LNCAP (cell line): ENCODE measurements around the gene SCN2B.

Experiments used
- TF ChIP-seq, protein P1 (sequence below): fragments of 450-650 bp; IDR thresholded peaks from 2 replicates; pipeline ENCODE4 v1.5.1; 2017; ENCODE audit warnings: mild to moderate bottlenecking

The SCN2B gene

DNA sequence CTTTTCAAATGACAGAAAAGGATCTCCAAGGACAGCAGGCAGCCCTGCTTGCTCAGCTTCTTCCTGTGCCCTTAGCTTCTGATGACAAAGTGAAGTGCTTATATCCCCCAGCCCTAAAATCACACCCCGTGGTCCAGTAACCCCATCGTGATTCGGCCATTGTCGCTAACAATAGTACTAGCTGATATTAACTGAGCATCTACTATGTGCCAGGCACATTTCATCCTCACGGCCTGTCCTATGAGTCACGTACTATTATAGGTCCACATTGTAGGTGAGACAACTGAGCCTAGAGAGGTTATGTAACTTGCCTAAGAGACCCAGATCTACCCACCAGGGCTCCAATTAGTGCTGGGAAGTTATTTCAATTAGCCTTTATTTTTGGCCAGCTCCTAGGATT is 29.9 kb downstream of the SCN2B start:
- TF ChIP-seq, protein P1, sequence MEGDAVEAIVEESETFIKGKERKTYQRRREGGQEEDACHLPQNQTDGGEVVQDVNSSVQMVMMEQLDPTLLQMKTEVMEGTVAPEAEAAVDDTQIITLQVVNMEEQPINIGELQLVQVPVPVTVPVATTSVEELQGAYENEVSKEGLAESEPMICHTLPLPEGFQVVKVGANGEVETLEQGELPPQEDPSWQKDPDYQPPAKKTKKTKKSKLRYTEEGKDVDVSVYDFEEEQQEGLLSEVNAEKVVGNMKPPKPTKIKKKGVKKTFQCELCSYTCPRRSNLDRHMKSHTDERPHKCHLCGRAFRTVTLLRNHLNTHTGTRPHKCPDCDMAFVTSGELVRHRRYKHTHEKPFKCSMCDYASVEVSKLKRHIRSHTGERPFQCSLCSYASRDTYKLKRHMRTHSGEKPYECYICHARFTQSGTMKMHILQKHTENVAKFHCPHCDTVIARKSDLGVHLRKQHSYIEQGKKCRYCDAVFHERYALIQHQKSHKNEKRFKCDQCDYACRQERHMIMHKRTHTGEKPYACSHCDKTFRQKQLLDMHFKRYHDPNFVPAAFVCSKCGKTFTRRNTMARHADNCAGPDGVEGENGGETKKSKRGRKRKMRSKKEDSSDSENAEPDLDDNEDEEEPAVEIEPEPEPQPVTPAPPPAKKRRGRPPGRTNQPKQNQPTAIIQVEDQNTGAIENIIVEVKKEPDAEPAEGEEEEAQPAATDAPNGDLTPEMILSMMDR = no peak

DNA sequence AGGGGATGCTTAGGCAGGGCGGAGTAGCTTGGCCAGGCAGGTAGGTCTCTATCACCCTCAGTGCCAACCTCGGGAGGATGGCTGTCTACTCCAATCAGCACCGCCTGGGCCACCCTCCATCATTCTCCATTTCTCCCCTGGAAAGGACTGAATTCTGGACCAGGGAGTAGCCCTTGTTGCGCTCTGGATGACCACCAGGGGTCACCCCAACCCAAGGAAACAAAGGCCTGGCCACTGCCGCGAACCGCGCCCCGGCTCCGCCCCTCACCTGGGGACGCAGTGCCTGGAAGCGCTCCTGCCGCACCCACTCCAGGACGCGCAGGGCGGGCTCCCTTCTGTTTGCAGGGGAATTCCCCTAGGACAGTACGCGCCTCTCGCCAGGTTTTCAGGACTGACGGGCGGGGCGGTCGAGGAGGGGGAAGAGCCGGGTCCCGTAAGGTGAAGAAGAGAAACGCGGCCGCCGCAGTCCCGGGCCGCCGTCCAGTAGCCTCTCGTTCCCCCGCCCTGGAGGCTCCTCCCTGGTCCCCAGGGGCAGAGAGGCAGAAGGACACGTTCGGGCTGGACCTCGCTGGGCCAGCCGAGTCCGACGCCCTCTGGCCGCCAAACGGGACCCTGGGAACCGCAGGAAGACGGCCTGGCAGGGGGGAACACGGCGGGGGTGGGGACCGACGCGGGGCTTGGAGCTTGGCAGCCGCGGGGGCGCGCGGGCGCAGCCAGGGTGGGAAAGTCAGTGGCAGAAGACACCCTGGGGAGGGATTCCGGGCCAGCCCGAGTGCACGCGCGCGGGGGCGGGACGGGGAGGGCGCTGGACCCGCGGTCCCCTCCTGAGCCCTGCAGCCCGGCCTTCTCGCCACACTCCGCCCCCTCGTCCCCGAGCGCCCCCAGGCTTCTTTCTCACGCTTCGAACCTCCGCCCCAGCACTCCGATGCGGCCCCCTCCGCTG is 30.9 kb downstream of the SCN2B start:
- TF ChIP-seq, protein P1 = peak; percentile 85

DNA sequence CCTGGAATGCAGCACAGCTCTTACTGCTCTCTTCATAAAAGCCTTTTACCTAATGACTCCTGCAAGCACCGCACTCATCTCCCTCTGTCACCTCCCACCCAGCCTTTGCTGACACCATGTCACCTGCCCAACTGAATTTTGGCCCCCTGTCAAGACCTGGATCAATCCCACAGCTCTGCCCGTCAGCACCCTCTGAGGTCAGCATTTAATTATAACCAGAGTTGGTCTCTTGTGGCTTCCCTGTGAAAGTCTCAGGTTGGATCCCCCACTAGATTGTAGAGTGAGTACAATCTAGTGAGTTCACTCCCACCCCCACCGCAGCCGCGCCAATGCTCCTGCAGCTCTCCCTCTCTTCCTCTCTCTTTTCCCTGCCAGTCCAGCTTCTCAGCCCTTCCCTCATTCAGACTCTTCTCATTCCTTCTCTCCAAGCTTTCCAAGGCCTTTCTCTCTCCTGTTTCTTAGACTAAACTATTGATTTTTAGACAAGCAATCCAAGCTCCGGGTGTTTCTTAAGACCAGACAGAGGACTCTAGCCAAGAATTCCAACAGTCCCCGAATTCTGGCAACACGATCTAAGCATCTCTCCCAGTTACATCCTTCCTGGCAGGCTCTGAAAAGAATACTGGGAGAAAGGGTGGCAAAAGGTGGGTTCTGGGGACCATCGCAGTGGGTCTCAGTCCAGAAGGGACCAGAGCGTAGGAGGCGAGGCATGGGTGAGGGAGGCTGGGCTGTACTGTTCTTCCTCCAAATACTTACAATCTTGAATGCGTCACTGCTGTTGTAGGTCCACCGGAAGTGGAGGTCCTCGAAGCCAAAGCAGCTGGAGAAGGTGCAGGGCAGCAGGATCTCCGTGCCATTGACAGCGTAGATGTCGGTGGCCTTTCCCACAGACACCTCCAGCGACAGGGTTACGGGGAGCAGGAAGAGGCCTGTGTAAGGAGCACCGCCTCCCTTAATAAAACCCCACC is 31.9 kb downstream of the SCN2B start:
- TF ChIP-seq, protein P1 = no peak

DNA sequence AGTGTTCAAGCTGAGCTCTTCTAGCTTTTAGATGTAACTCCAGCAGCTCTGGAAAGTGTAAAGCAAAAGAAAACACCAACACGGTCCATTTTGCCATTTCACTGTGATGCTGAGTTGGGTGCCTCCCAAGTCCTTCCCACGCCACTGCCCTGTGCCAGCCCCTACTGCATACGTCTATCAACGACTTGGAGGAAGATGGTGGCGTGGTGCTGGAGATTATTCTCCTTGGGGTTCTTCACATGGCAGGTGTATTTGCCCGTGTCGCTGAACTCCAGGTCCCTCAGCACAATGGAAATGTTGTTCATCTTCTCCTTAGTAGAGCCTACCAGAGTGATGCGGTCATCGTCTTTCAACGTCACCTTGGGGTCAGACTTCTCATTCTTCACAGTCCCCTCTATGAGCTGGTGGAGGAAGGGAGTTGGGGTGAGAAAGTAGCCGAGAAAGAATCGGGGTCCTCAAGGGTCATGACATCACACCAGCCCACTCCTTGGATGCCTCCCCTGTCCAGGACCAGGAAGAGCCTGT is 32.7 kb downstream of the SCN2B start:
- TF ChIP-seq, protein P1 = no peak

DNA sequence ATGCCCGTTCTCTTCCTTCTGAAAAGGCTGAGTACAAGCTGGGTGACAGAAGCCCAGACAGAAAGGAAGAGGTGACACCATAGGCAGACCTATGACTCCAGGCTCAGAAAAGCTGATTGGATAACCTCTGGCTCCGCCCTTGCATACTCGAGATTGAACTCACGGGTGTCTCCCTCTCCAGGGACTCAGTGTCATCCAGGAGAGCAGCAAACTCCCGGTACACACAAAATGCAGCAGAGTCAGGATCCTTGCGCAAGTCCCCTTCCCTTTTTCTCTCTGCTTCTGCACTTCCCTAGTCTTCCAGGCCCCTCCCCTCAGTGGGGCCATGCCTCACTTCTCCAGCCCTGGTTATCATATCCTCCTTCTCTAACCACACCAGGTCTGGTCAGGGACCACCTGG is 33.6 kb downstream of the SCN2B start:
- TF ChIP-seq, protein P1 = no peak

DNA sequence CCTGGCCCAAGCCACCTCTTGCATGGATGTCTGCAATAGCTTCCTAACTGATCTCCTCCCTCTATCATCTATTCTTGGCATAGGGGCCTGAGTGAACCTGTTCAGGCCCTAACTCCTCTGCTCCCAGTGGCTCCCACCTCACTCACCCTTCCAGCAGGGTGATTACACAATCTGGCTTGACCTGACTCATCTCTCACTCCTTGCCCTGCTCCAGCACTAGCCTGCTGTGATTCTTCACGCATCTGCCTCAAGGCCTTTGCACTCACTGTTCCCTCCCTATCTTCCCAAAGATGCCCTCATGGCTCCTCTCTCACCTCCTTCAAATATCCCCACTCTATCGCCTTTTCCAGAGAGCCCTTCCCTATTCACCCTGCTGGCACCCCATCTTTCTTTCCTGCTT is 34.4 kb downstream of the SCN2B start:
- TF ChIP-seq, protein P1 = no peak

DNA sequence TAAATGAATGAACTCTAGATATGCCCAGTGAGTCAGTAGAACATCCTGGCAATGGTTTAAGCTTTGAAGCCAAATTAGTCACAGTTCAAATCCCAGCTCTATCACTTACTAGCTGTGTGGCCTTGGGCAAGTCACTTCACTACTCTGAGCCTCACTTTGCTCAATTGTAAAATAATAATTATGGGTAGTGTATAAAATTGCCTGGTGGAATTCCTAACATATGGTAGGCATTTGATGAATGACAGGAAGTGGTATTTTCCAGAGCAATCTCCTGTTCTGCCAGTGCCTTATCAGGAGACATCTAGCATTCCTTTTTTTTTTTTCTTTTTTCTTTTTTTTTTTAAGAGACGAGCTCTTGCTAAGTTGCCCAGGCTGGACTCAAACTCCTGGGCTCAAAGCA is 36.9 kb downstream of the SCN2B start:
- TF ChIP-seq, protein P1 = no peak
